Activated T-helper 1 cell treated with anti-CD3 and anti-CD28 coated beads, Interleukin-2, amount 50 U/mL, for 16 hours (primary cell): ENCODE data around the gene ALG14.
"Not testable (repeated sequence)": the region's sequence is repeated elsewhere in the genome, so short reads cannot be mapped to it uniquely, and the experiment has no call there.

ENCODE experiments used
- DNase-seq, 2 donors: peaks; one replicate each; pipeline ENCODE4 v3.0.0-alpha.2; 2020; ENCODE audit warnings: low read depth in 1 of 2, low spot score in 1 of 2

ALG14 gene

GRCh38 chr1:95088303-95088702 is 15.6 kb upstream of the ALG14 start:
- no peak for DNase-seq

- DNase-seq: no peak
These were observed 14.3 kb upstream of the ALG14 start for GRCh38 chr1:95086949-95087533.

- no peak for DNase-seq
These were observed 12.6 kb upstream of the ALG14 start for GRCh38 chr1:95085376-95085775.

- DNase-seq: no peak
These were observed 11.8 kb upstream of the ALG14 start for GRCh38 chr1:95084317-95085176.

- DNase-seq: no peak
These were observed 8.1 kb upstream of the ALG14 start for GRCh38 chr1:95080879-95081278.

GRCh38 chr1:95080446-95080845 is 7.7 kb upstream of the ALG14 start:
- no peak for DNase-seq

GRCh38 chr1:95076034-95076433 is 3.3 kb upstream of the ALG14 start:
- no peak for DNase-seq

- no peak for DNase-seq
These were observed 695 bp upstream of the ALG14 start for GRCh38 chr1:95073446-95073845.

- DNase-seq: no peak
These were observed 634 bp downstream of the ALG14 start for GRCh38 chr1:95072117-95072516.

GRCh38 chr1:95071539-95071938 is 1.2 kb downstream of the ALG14 start:
- DNase-seq: no peak

GRCh38 chr1:95069710-95070093 is 3.0 kb downstream of the ALG14 start:
- DNase-seq: no peak

- DNase-seq: no peak
These were observed 3.6 kb downstream of the ALG14 start for GRCh38 chr1:95068956-95069709.

- DNase-seq: no peak
These were observed 5.2 kb downstream of the ALG14 start for GRCh38 chr1:95067568-95067967.

- DNase-seq: no peak
These were observed 5.7 kb downstream of the ALG14 start for GRCh38 chr1:95067062-95067461.

GRCh38 chr1:95061445-95062006 is 11.2 kb downstream of the ALG14 start:
- no peak for DNase-seq

- no peak for DNase-seq
These were observed 13.8 kb downstream of the ALG14 start for GRCh38 chr1:95058974-95059373.

- no peak for DNase-seq
These were observed 15.4 kb downstream of the ALG14 start for GRCh38 chr1:95057351-95057750.

- no peak for DNase-seq
These were observed 22.8 kb downstream of the ALG14 start for GRCh38 chr1:95049935-95050334.

- DNase-seq: no peak
These were observed 24.4 kb downstream of the ALG14 start for GRCh38 chr1:95048317-95048716.

GRCh38 chr1:95047624-95048023 is 25.1 kb downstream of the ALG14 start:
- DNase-seq: not testable (repeated sequence)

GRCh38 chr1:95046359-95046758 is 26.4 kb downstream of the ALG14 start:
- no peak for DNase-seq
